T-helper 1 cell (primary cell): ENCODE data around the gene CDC42.
A peak's percentile ranks its signal among the peaks of the same experiment; 100 is the strongest.

Experiments
- DNase-seq, 5 donors: peaks; one replicate each; pipeline ENCODE4 v3.0.0-alpha.2; 2012 to 2020

CDC42 gene

DNA sequence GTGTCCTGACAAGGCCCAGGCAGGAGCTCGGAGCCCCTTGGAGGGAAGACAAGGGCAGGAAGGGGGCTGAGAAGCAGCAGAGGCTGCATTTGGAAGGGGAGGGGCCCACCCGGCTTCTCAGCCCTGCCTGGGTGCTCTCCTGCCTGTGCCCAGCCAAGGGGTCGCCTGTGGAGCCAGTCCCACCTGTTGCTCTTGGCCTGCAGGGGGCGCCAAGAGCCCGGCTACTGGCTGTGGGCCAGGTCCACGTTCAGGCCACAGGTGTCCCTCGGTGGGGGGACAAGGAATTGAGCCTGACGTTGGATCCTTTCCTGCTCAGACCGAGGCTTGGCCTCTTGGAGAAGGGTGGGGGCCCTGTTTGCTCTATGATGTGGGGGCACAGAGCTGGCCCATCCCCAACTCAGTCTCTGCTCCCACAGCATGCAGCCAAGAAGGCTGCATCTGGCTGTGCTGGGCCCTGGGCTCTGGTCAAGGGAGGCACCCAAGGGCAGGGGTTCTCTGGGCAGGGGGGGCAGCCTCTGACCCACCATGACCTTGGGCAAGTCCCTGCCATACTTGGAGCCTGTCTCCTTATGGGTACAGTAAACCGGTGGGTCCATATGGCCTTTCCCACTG, 79.5 kb downstream of the CDC42 start:
- peak; percentile 31 to 45 (median 34) for DNase-seq

- DNase-seq = no peak
Measured at GRCh38 chr1:22132517-22133235, 80.2 kb downstream of the CDC42 start.

- DNase-seq = no peak
Measured at GRCh38 chr1:22133247-22133930, 80.9 kb downstream of the CDC42 start.

DNA sequence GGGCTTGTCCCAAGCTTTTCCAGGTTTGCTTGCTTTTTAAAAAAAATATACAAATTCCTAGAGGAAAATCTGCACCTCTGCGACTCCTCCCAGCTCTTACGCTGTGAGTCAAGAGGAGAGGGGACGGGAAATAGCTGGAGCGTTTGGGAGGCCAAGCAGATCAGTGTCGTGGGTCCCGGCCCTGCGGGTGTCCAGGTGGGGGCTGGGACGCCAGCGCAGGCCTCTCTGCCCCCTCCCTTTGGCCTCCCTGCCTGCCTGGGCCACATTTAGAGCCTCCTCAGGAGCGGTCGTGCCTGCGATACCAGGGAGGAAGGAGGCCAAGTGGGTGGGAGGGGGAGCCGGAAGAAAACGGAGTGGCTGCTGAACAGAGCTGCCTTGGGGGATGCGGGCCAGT, 81.4 kb downstream of the CDC42 start:
- DNase-seq = no peak

DNA sequence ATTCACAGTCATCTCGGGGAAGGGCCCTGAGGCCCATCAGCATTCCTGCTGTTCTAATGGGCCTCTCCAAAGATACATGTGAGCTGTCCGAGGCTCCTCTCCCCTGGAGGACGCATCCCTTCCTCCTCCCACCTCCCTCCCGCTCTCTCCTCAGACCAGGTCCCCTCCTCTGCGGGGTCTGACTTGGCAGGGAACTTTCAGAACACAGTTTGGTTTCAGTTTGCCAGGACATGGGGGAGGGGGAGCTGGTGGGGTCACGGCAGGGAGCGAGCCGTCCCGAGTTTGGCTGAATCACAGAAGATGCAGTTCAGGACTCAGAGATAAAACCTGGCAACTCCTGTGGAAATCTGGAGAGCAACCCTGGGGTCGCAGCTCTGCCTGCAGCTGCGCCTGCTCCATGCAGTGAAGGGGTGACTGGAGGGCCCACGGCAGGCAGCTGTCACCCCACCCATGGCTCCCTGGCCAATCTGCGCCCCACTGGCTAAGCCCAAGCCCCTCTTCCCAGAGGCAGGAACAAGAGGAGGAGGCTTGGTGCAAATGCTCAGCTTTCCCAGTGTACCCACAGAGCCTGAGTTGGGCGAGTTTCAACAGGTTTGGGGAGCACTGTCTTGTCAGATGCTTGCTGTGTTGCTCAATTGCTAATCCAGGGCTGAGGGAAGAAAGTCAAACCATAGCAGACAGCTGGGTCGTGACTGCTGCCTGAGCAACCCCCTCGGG, 84.7 kb downstream of the CDC42 start:
- no peak for DNase-seq

GRCh38 chr1:22139066-22139594, 86.6 kb downstream of the CDC42 start:
- DNase-seq = no peak

GRCh38 chr1:22139817-22140216, 87.3 kb downstream of the CDC42 start:
- no peak for DNase-seq
